HG03469 (cell line): ENCODE results near the gene LRRC37A.
"Not testable (repeated sequence)": the region's sequence is repeated elsewhere in the genome, so short reads cannot be mapped to it uniquely, and the experiment has no call there.

Source experiments
- ATAC-seq: cut with Tn5 transposase; IDR thresholded peaks from one replicate; pipeline ENCODE4 v1.9.1; 2021; ENCODE audit warnings: mild to moderate bottlenecking, moderate library complexity, moderate number of reproducible peaks; ENCODE audit not compliant: unreplicated experiment

The LRRC37A gene

DNA sequence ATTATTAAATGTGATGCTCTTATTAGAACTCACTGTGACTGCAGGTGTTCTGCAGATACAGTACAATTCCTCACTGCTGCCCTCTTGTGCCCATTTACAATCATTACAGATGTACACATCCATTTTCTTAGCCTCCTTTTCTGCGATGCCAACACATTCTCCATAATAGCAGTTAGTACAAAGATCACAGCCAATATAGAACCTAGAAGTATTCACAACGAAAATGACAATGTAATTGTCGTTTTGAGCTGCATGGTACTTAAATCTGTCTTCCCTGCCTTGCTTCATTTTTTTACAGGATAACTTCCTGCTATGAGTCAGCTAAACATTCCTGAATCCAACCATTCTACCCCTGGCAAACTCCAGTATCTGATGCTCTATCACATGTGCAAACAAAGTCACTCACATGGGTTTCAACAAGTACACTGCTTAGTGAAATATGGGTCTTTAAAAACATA lies 8.1 kb upstream of the LRRC37A start:
- not testable (repeated sequence) for ATAC-seq

DNA sequence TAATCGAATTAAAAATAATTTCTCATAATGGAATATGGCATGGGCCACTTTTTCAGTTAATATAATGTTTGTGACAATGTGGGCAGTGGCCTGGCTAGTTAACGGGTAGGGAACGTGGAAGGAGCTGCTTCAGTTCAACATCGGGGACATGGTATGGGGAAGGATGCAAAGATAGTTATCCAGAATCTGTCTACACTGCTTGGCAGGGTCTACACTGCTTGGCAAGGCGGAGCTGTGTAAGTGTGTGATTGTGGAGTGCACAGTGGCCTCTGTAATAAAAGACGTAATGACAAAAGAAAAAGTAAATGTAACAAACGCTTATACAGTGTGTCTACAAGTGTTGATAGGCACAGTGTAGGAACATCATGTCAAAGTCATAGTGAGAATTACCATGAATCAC lies 7.3 kb upstream of the LRRC37A start:
- not testable (repeated sequence) for ATAC-seq

DNA sequence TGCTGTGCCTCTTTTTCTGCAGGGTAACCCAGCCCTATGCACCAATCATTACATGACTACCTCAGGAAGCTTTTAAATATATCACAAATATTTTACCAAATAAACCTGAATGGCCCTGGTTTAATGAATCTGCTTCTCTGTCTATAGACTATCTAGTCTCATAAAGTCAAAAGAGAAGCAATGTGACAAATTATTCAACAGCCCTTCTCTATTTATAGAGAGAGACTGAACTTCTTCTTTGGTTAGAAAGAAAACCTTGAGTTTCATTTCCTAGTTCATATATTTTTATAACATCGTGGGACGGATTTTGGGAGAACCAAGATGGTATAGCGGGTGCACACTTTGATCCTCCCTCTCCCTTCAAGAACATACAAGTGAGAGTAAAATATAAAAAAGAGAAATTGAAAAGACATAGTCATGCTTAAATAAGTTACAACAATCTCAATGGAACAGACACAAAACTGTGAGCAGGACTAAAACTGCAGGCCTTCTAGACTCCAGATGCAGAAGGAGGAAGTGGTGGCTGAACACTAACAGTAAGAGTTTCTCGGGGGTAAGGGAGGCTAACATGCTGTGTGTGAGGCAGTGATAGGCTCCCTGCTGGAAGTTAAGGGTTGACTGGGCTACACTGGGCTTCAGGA lies 3.9 kb upstream of the LRRC37A start:
- ATAC-seq = peak; percentile 67

DNA sequence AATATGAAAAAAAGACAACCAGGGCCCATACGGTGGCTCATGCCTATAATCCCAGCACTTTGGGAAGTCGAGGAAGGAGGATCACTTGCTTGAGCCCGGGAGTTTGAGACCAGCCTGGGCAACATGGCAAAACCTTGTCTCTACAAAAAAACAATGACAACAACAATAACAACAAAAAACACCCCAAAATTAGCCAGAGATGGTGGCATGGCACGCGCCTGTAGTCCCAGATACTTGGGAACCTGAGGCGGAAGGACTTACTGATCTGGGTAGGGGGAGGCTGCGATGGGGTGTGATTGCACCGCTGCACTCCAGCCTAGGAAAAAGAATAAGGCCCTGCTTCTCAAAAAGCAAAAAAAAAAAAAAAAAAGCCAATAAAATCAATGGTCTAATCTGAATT lies 3.3 kb upstream of the LRRC37A start:
- ATAC-seq = not testable (repeated sequence)

DNA sequence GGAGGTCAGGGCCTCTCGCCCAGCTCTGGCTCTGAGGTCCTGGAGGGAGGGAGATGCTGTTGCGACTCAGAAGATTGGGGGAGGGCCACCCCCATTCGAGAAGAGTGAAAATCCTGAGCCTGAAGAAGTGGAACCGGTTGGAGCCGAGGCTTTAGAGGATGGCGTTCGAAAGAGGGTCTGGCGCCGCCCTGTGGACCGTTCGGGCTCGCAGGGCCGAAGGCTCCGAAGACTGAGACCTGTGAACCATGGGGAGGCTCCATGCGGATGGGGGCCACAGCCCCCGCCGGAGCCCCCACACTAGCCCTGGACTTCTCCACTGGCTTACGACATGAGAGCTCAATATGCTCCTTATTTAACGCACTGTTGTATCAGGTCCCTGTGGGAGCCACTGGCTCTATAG lies 46.3 kb downstream of the LRRC37A start:
- not testable (repeated sequence) for ATAC-seq

DNA sequence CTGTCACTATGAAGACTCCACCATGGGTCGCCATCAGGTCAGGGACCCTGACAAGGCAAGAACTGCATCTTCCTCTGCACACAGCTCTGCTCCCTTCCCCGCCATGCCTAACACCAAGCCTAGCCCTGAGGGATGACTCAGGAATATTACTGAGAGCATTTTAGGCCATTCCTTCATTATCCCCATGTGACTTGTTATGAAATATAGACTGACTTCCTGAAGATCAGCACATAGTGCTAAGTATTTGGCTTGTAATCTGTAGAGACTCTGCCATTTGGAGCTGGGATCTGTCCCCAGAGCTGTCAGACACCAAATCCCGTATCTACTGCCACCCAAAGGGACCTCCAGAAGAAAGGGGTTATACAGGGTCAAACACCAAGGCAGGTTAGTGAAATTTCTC lies 47.2 kb downstream of the LRRC37A start:
- not testable (repeated sequence) for ATAC-seq

DNA sequence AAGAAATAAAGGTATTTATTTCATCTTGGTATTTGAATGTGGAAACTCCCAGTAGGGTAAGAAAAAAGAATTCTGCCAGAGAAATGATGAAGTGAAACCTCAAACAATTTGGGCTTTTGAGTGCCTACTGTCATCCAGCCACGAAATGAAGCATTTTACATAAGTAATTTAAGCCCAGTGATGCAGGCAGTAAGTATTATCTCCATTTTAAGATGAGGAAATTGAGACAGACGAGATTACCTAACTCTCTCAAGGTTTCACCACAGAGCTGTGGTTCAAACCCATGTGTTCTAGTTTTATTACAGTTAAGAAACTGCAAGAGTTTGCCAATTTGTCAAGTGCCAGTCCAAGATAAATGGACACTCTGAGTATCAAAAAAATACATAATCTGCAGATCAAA lies 53.4 kb downstream of the LRRC37A start:
- not testable (repeated sequence) for ATAC-seq

DNA sequence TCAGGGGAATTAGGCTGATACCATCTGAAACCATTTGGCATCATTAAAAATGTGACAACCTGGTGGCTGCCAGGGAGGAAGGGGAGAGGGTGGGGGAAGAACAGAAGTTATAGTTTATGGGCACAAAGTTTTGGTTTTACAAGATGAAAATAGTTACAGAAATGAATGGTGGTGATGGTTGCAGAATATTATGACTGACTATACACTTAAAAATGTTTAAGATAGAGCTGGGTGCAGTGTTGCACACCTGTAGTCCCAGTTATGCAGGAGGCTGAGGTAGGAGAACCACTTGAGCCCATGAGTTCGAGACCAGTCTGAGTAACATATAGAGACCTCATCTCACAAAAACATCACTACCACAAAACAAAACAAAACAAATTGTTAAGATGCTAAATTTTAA lies 54.1 kb downstream of the LRRC37A start:
- ATAC-seq = not testable (repeated sequence)

DNA sequence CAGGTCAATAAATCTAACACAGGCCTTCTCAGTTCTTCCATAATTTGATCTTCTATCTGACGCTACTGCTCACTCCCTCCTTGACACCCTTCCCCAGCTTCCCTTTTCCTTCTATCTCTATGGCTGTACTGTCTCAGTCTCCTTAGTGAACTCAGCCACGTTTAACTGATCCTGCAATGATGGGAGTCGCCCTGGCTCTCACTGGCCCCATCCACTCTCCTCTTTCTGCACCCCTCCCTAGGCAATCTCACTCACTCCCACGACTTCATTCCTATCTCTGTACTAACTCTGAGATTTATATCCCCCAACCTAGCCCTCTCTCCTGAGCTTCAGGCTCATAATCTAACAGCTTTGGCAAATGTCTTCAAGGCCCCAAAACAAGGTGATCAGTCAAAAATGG lies 58.9 kb downstream of the LRRC37A start:
- ATAC-seq = not testable (repeated sequence)

DNA sequence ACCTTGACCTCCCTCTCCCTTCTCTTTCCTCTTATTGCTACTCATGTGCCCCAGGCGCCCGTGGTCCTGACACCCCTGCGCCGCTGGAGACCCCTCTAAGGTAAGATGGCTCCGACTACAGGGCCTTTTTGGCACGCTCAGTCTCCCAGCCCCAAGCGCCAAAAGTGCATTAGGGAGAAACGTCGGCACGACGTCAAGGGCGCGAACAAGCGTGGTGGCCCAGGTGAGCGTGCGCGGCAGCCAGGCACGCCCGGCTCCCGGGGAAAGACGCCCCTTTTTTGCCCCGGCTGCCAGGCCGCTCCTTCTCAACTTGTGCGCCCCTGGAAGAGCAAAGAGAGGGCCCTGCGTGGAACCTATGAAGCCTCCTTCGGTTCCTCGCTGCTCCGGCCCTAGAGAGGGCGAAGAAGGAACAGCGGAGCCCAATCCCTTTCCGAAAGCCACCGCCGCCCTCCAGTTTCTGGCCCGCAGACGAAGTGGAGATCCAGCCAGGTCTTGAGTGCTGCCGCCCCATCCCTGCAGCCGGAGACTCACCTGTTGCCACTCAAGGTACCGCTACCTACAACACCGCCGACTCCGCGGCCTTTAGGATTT lies 66.3 kb downstream of the LRRC37A start:
- ATAC-seq = peak; percentile 32

DNA sequence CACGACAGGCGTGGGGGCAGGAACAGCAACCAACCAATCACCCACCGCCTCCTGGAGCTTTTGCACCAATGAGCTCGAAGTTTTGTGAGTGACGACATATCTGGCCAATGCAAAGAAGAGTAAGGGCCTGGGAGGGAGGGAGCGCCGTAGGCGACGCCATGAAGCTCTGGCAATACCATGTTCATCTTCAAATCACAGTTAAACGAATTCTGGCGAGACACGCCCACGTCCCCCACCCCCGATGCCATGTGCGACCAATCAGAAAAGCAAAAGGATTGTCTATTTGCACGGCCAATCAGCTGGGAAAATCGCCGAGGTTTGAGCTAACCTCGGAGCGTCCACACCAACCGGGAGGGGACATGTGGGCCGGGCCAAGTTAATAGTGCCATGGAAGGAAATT lies 66.8 kb downstream of the LRRC37A start, which contains the start of gene ARL17B:
TSS of gene ARL17B (minus strand) at position 12 of the 400 bp plus-strand sequence. CDS start 3,369 bp downstream, outside the sequence.
- peak; percentile 41 for ATAC-seq

DNA sequence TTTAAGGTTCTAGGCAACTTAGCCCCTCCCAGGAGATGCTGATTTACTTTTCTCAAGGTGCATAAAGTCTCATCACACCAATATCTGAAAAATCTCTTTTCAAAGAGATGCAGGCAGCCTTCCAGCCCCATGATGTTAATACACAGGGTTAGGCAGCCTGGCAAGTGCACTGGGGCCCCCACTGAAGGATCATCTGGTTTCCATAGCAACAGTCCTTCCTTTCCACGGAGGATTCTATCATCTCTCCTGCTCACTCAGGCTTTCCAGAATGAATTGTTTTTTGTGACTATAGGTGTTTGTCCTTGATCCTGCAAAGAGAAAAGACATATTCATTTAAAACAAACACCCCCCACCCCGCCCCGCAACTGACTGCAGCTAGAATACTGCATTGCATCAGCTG lies 72.6 kb downstream of the LRRC37A start:
- not testable (repeated sequence) for ATAC-seq

DNA sequence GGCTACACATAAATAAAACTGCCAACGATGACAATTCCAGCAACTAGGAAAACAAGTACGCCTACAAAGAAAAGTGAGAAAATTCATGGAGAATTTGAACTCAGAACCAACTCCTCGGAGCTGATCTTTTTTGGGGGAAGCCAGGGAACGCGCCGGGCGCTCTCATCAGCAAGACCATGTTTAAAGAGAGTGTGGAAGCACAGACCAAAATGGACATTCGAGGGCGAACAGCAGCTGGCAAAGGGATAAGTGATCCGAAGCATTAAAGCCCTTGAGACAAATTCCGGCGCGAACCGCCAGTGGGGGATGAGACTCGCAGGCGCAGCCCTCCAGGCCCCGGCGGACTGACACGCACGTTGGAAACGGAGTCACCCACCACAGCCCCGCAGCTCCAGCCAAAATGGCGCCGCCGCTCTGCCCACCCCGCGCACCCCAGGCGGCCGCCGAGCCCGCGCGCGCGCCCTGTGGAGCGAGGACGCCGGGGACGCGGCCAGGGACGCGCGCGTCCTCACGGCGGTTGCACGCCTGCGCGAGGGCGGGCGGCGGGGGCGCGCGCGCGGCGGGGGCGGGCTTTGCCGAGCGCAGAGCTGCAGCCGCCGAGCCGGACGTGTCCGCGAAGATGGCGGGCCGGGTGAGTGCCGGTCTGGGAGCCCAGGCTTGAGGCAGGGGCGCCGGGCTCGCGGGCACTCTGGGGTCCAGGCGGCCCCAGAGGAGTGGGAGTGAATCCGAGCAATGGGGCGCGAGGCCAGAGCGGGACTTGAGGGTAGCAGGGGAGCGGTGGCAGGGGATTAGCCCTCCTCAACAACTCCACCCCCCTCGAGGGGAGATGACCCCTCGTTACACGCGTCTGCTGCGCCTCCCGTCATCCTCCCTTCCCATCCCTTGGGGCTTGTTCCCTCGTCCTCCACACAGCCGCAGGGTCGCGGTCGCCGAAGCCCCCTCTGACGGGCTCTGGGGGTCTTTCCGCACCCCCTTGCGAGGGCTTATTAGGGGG lies 77.6 kb downstream of the LRRC37A start:
- ATAC-seq = peak; percentile 50

DNA sequence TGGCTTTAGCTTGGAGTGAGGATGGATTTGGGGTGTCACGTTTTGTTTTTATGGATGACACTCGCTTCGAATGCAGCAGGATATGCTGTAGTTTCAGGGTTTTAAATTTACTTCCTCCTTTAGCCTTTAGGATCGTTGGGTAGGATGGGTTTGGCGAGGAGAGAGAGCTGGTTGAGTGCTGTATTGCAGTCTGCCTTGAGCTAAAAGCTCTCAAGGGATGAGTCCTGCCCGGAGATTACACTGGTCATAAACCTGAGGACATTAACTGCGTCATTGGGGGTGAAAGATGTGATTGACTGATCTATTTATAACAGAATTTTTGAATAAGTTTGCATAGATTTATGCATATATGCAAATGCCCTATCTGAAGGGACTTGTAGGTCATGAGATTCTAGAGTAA lies 78.5 kb downstream of the LRRC37A start:
- not testable (repeated sequence) for ATAC-seq

DNA sequence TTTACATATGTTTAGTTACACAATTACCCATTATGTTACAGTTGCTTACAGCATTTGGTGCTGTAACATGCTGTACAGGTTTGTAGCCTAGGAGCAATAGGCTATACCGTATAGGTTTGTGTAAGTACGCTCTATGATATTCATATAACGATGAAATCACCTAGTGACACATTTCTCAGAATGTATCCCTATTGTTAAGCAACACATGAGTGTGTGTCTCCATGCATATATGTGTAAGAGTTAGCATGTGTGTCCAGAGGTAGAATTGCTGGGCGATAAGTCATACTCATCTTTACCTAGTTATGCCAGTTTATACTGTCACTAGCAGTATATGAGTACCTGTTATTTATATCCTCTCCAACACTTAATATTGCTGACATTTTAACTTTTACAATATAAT lies 88.2 kb downstream of the LRRC37A start:
- not testable (repeated sequence) for ATAC-seq

DNA sequence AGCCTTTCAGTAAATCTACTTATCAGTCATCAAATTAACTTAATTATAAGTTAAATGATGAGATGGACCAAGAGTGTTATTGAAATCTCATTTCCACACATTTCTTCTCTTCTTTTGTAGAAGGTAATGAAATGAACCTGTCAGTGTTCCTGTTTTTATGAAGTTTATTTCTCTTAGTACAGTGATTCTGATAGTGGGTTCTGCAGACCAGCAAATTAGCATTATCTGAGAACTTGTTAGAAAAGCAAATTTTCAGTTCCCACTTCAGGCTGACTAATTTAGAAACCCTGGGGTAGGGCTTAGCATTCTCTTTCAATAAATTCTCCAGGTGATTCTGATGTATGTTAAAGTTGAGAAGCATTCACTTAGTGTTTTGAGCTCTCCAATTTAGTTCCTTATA lies 90.6 kb downstream of the LRRC37A start:
- ATAC-seq = not testable (repeated sequence)
